ENCODE results near the gene PRCD. TPM values are rescaled to one million over a fixed set of nuclear protein-coding genes. Genes with fewer than 3 reads are reported as not detected.

Gene PRCD
- total and polyA plus RNA-seq, 12 donors, result 1.5 to 37.2 (median 5.0) TPM; not detected in 2

- Histone ChIP-seq H3K4me1 (replicated peaks in 1 of 2) (no peaks in the 10 kb centered on the region), H3K9me3 (replicated peaks in 1 of 3) (no peaks in the 10 kb centered on the region), H3K27ac (no peak overlapping the region), H3K4me3 (no peak overlapping the region), H3K36me3 (replicated peaks in 1 of 2) (no peaks in the 10 kb centered on the region), H3K27me3 (no peaks in the 10 kb centered on the region)
- no peak for TF ChIP-seq CTCF (IDR thresholded peaks at IDR 0.05)
- TF ChIP-seq POLR2A (IDR thresholded peaks at IDR 0.05), result no peak
- intact Hi-C loops (cut with DNase I), result no loop called here
- 87 to 93% (median 91%) methylated on average over 4 of the region's 4 CpGs for WGBS, 4 donors
- DNase-seq, result no peak
Observed at GRCh38 chr17:76593959-76594358, 54.1 kb downstream of the PRCD start.

GRCh38 chr17:76594690-76595089 is 54.8 kb downstream of the PRCD start:
- Histone ChIP-seq H3K27ac (no peak overlapping the region), H3K4me3 (no peak overlapping the region), H3K4me1 (replicated peaks in 1 of 2) (no peaks in the 10 kb centered on the region), H3K27me3 (no peaks in the 10 kb centered on the region), H3K9me3 (replicated peaks in 1 of 3) (no peaks in the 10 kb centered on the region), H3K36me3 (replicated peaks in 1 of 2) (no peaks in the 10 kb centered on the region)
- DNase-seq, result no peak
- TF ChIP-seq POLR2A (IDR thresholded peaks at IDR 0.05) (no peak), CTCF (IDR thresholded peaks at IDR 0.05) (no peak)
- intact Hi-C loops (cut with DNase I), result no loop called here
- 84 to 93% (median 89%) methylated on average over 3 of the region's 3 CpGs for WGBS, 4 donors

Small RNA genes within 50 kb of the gene (small RNA-seq; reads per million reads assigned to genes)
- 0 reads per million in 2 donors for gene SNORD1A
- 2,099 to 4,375 reads per million in 2 donors for gene SNORD1B

Other genes starting within 250 kb of the PRCD start
- 1 to 10 TPM in 6 of 9 donors, under 1 TPM in 3; 0.12 to 3.4 (median 1.4) TPM for gene QRICH2, start 231.8 kb upstream of the PRCD start, total RNA-seq
- gene QRICH2, start 231.8 kb upstream of the PRCD start, polyA plus RNA-seq, result 10 to 100 TPM in 1 of 3 donors, 1 to 10 TPM in 1, under 1 TPM in 1; 0.09 to 14.2 (median 4.8) TPM
- 10 to 100 TPM; 33.0 to 79.3 (median 46.2) TPM for gene PRPSAP1, start 186.1 kb upstream of the PRCD start, total RNA-seq
- gene PRPSAP1, start 186.1 kb upstream of the PRCD start, polyA plus RNA-seq, result 10 to 100 TPM; 26.0 to 42.7 (median 37.1) TPM
- gene SPHK1, start 155.4 kb upstream of the PRCD start, total RNA-seq, result 10 to 100 TPM in 2 of 9 donors, 1 to 10 TPM in 6, under 1 TPM in 1; 0.61 to 15.3 (median 3.7) TPM
- gene SPHK1, start 155.4 kb upstream of the PRCD start, polyA plus RNA-seq, result 10 to 100 TPM in 2 of 3 donors, under 1 TPM in 1; 0.53 to 14.0 (median 10.3) TPM
- 10 to 100 TPM; 10.4 to 21.8 (median 17.3) TPM for gene UBE2O, start 86.9 kb upstream of the PRCD start, total RNA-seq
- 10 to 100 TPM in 2 of 3 donors, 1 to 10 TPM in 1; 9.8 to 21.3 (median 12.4) TPM for gene UBE2O, start 86.9 kb upstream of the PRCD start, polyA plus RNA-seq
- not detected for gene AANAT, start 72.4 kb upstream of the PRCD start, total RNA-seq
- gene AANAT, start 72.4 kb upstream of the PRCD start, polyA plus RNA-seq, result under 1 TPM in 2 of 3 donors, not detected in 1; 0.30 to 0.40 TPM
- 100 to 1,000 TPM in 1 of 9 donors, 10 to 100 TPM in 7, 1 to 10 TPM in 1; 9.9 to 156 (median 43.6) TPM for gene RHBDF2, start 38.6 kb upstream of the PRCD start, total RNA-seq
- gene RHBDF2, start 38.6 kb upstream of the PRCD start, polyA plus RNA-seq, result 10 to 100 TPM in 2 of 3 donors, 1 to 10 TPM in 1; 4.9 to 39.3 (median 19.1) TPM
- 10 to 100 TPM in 7 of 9 donors, 1 to 10 TPM in 2; 6.3 to 18.1 (median 13.9) TPM for gene CYGB, start 2.3 kb upstream of the PRCD start, total RNA-seq
- 10 to 100 TPM in 2 of 3 donors, 1 to 10 TPM in 1; 7.8 to 38.3 (median 32.1) TPM for gene CYGB, start 2.3 kb upstream of the PRCD start, polyA plus RNA-seq
- gene ST6GALNAC2, start 45.8 kb downstream of the PRCD start, total RNA-seq, result 10 to 100 TPM in 2 of 9 donors, 1 to 10 TPM in 6, under 1 TPM in 1; 0.50 to 37.8 (median 6.0) TPM
- 1 to 10 TPM; 3.4 to 4.3 (median 3.8) TPM for gene ST6GALNAC2, start 45.8 kb downstream of the PRCD start, polyA plus RNA-seq
- under 1 TPM in 3 of 9 donors, not detected in 6; 0.25 to 0.76 (median 0.33) TPM for gene ST6GALNAC1, start 103.7 kb downstream of the PRCD start, total RNA-seq
- gene ST6GALNAC1, start 103.7 kb downstream of the PRCD start, polyA plus RNA-seq, result under 1 TPM in 2 of 3 donors, not detected in 1; 0.47 to 0.88 TPM
- gene MXRA7, start 170.9 kb downstream of the PRCD start, total RNA-seq, result 100 to 1,000 TPM; 200 to 671 (median 375) TPM
- 100 to 1,000 TPM in 2 of 3 donors, 10 to 100 TPM in 1; 81.5 to 573 (median 167) TPM for gene MXRA7, start 170.9 kb downstream of the PRCD start, polyA plus RNA-seq
- gene JMJD6, start 186.6 kb downstream of the PRCD start, total RNA-seq, result 100 to 1,000 TPM in 1 of 9 donors, 10 to 100 TPM in 8; 23.5 to 105 (median 37.7) TPM
- 10 to 100 TPM; 53.7 to 66.9 (median 58.8) TPM for gene JMJD6, start 186.6 kb downstream of the PRCD start, polyA plus RNA-seq
- 10 to 100 TPM; 24.6 to 91.5 (median 38.9) TPM for gene METTL23, start 186.8 kb downstream of the PRCD start, total RNA-seq
- 10 to 100 TPM; 48.0 to 84.9 (median 54.5) TPM for gene METTL23, start 186.8 kb downstream of the PRCD start, polyA plus RNA-seq
- gene SRSF2, start 197.3 kb downstream of the PRCD start, total RNA-seq, result 100 to 1,000 TPM; 115 to 242 (median 206) TPM
- 100 to 1,000 TPM; 103 to 269 (median 151) TPM for gene SRSF2, start 197.3 kb downstream of the PRCD start, polyA plus RNA-seq
- 10 to 100 TPM; 24.2 to 50.0 (median 32.4) TPM for gene MFSD11, start 198.1 kb downstream of the PRCD start, total RNA-seq
- 10 to 100 TPM in 2 of 3 donors, 1 to 10 TPM in 1; 9.4 to 20.4 (median 11.8) TPM for gene MFSD11, start 198.1 kb downstream of the PRCD start, polyA plus RNA-seq

Measured in adrenal gland (tissue), 12 donors.